ENCODE measurements around the gene FOXP1.

The FOXP1 gene

DNA sequence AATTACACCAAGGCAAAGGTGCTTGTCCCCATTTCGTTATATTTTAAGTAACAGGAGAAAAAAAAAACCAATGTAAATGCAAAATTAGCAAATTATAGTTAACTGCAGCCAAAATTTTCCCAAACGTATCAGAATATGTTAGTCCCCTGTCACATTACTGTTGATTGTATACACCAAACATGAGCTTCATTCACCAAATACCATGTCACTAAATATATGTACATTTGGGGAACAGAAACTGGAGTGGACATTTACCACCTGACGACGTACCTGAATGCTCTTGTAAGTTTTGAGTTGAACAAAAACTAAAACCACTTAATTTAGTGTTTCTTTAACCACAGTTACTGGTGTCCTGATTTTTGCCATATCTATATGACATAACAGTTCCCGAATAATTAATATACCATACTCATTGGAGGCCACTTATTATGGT lies 3.3 kb upstream of the FOXP1 start:
- DNase-seq (ENCODE audit: low read depth in 2 of 2): no peak

DNA sequence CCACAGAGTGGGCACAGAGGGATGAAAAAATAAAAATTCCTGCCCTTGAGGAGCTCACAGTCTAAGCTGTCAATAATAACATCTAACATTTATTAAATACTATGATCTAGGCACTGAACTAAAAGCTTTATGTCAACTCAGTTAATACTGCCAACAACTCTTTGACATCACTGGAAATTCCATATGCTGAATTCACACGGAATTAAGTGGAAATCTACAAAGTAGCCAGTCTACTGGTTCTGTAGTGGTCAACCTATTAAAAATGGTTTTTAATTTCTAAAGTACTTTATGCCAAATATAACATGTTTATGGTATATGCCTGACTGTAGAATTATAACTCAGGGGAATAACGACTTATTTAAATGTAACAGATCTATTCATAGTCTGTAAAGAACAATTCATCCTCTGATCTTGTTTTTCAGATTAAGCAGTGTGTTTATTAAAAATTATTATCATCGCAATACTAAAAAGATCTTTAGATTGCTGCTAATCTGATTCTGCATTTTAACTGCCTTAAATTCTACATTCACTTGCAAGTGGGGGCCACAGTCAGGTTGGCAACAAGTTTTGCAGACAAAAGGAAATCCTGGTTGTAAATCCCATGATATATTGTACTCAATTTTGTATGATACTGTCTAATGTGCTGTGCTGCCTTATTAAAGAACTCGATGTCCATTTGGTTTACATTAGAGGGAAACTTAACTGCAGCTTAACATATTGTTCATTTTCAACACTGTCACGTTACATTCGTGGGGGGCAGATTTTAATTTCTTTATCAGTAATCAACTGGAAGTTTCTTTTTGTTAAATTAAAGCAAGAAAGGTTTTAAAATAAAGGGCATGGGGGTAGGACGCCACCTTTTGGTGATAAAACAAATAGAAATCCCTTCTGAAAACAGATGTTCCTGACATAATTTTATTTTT lies 2.6 kb upstream of the FOXP1 start:
- DNase-seq (ENCODE audit: low read depth in 2 of 2): no peak

DNA sequence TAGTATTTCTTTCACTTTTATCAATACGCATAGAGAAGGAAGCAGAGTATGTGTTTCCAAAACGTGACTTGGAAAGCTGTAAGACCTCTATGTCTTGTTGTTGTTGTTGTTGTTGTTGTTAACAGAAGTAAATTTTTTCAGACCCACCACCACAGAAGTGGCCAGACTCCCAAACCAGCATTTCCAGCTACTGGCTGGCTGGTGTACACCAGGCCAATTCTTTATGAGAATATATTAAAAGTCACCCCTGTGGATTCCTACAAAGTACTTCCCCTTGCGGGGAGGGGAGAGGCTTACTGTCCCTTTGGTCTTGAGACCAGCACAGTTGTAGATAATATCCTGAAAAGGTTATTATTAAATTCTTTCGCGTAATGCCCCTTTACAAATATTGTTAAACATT lies 1.6 kb upstream of the FOXP1 start:
- no peak for DNase-seq (ENCODE audit: low read depth in 2 of 2)

DNA sequence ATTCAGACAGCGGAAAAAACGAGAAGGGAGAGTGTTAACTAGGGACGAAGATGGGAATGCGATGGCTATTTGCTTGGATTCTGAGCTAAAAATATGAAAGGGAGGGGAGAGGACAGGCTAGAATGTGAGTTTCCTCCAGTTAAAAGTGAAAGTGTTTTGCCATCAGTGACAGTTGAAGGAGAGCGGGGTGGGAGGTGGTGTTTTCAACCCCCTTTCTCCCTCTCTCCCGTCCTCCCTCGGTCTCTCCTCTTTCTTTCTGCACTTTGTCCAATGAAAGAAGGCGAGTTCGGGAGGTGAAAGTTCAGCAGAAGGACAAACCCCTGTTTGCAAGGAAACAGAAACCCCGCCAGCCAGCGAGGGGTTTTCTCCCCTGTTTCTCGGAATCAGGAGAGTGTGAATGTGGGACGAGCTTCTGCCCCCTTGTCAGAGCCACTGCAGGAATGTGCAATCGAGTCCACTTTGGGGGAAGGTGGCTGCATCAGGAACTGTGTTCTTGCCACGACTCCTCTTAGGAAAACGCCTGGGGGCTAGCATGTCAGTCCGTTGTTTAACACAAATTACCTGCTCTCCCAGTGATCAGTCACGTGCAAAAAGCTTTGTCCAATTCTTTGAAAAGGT lies 975 bp upstream of the FOXP1 start:
- peak; percentile 45 to 51 for DNase-seq (ENCODE audit: low read depth in 2 of 2)

DNA sequence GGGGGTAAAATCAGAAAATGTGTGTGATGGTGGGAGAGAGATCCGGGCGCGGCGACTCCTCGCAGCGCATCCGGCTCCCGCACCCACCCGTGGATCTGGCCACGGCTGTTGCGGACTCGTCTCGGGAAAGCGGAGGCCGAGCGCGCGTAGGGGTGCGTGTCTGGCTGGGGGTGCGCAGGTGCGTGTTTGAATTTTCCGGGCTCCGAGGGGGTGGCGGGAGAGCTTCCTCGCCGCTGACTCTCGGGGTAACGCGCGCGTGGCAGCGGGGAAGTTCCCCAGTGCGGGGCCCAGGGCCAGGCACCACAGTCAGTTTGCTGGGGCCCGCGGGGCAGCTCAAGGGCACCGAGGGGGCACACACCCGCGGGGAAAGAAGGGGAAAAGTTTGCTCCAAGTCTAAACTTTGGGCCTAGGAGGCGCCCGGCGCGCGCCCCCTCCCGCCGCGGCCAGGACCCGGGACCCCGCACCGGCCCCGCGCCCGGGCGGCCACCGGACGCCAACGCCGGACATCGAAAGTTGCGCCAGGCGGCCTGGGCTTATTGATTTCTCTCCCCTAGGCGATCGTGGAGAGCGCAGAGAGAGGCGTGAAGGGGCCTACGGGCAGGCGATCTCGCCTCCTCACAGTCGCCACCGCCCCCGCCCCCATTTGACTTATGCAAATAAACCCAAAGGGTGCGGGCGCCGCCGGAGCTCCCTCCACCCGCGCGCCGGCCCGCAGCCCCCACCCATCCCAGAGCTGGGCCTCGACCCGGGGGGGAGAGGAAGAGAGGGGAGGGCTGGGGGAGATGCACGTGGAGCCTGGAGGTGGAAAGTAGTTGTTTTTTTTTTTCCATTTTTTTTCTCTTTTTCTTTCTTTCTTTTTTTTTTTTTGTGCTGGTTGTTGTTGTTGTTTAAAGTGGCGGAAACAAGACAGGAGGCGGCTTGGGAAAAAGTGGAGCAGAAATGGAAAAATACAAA lies 639 bp downstream of the FOXP1 start:
- DNase-seq (ENCODE audit: low read depth in 2 of 2): peak; percentile 54 to 71

DNA sequence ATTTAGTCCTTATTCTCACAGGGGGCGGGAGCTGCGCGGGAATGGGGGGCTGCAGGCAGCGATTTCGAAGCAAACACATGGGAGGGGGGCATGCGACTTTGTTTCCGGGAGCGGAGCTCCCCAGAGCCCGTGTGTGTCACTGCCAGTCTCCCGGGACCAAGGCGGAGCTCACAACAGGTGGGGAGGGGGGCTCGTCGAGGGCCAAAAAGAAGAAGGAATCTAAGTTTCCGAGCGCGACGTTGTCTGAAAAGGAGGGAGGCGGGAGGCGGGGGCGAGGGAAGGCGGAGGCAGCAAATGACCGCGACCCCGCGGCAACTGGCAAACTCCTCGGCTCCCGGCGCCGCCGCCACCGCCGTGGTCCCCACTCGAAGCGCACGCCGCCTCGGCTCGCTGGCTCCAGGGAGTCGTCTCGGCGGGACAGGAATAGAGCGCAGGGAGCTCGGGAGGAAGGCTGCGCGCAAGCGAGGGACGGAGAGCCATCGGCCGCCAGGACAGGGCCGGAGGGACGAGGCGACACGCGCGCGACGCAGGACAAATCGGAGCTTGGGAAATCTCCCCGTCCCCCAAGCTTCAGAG lies 1.4 kb downstream of the FOXP1 start:
- DNase-seq (ENCODE audit: low read depth in 2 of 2): peak; percentile 13 to 37

DNA sequence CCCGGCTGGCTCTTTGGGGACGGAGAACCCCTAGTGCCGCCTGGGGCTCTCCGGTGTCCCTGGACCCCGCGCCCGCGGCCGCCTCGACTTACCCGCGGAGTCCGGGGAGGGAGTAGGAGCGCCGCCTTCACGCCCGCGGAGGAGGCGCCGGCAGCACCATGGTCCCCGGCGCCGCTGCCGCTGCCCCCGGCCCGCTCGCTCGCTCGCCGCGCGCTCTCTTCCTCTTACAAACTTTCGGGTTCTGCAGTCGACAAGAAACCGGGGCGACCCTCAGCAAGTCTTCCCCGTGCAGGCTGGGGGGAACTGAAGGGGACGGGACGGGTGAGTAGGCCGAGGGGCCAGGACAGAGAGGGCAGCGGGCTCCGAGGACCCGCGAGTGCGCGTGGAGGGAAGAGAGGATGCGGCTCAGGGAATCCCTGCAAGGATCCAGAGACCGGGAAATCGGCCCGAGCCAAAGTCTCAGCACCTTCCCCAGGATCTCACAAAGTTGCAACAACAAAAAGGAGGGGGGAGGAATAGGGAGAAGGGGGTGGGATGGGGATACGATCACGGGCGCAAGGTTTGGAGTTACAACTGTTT lies 2.0 kb downstream of the FOXP1 start:
- peak in 1 of 2 donors; percentile 24 for DNase-seq (ENCODE audit: low read depth in 2 of 2)

DNA sequence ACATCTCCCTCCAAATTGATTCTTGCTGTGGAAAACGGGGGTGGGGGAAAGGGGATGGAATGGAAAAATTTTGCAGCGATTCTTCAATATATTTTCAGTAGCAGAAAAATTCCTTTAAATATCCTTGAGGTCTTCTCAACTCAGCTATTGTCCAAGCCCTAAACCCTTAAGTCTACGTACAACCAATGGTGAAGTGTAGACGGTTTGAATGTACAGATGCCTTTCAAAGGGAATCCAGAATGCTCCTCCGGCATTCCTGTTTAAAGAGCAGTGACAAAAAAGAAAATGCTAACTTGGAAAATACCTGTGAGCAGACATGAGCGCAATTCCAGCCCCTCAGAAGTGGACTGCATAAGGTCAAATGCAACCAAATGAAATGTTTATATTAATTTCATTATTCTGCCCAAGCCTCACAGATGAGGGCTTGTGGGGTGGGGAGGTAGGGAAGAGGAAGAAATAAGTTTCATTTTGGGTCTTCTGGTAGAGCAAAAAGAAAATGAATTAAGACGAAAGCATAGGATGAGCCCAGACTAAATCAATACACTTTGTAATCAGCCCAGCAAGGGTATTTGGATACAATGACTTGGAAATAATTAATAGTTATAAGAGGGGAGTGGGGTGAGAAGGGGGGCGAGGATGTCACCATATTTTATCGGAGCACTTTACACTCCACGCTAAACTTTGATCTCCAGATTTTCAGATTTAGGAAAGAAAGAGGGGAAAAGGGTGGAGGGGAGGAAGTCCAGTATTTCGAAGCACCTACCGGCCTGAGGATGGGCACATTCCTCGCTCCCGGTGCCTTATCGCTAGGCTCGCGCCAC lies 2.7 kb downstream of the FOXP1 start:
- no peak for DNase-seq (ENCODE audit: low read depth in 2 of 2)

DNA sequence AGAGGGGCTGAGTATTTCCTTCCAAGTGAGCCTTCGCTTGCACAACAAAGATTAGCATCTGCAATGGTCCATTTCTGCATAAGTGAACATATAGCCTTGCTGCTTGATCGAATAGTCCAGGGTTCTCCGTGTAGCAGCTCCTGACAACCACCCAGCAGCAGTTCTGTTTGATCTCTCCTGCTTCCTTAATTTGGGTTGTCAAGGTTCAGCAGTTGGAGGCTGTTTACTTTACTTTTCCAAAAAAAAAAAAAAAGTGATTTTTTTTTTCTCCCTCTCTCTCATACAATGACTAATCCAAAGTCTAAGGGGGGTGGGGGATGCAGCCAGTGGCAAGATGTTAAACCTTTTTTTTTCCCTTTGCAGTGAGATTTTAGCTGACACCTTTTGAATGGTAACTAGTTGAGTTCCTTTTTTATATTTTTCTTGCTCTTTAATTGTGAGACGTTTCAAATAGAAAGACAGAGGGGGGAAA lies 3.6 kb downstream of the FOXP1 start:
- DNase-seq (ENCODE audit: low read depth in 2 of 2): no peak

DNA sequence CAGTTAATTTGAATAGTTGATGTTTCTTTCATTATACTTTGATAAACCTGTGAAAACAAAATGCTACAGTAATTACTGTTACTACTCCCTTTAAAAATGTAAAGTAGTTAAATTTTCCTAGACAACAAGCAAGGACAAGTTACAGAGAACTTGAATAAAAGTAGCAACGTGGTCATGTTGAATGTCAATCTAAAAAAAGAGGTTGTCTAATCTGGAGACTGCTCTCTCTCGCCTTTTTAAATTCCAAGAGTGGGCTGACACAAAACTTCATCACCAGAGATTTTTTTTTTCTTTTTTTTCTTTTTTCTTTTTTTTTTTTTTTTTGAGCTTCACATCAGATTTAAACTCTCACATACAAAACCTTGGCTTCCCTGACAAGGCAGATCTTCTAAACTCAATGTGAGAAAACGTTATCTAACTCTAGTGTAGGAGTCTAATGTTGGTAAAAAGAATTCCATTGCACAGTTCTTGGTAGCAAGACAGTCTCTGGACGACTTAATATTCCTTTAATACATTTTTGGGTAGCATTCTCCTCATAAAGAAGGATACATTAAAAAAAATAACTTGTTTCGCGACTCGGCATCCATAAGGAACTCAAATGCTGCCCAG lies 4.1 kb downstream of the FOXP1 start:
- no peak for DNase-seq (ENCODE audit: low read depth in 2 of 2)

DNA sequence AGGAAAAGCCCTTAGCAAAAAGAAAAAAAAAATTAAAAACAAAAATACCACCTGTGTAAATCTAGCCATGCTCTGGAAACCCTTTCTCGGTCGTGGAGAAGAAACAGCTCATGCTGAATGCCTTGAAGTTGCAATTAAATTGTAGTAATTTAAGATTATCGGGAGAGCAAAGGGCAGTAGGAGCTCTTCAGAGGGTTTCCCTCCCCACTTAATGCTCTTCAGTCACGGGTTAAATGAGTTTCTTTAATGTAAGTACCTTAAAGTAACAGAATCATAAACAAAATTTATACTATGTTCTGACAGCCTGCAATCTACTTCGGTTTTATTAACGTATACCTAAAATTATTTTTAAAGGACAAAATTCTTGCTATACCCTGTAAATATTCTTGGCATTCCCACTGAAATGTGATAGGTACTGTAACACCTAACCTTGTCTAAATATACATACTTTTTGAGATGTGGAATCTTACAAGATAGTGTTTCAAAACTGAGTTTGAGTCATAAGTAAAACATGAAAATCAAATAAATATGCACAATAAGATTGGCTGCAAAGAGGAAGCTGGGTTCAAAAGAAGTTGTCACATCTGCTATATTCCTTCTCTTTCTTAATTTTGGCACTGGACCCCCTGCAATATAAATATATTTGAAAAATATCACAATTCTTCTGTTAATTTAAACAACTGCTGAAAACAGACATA lies 5.3 kb downstream of the FOXP1 start:
- no peak for DNase-seq (ENCODE audit: low read depth in 2 of 2)

DNA sequence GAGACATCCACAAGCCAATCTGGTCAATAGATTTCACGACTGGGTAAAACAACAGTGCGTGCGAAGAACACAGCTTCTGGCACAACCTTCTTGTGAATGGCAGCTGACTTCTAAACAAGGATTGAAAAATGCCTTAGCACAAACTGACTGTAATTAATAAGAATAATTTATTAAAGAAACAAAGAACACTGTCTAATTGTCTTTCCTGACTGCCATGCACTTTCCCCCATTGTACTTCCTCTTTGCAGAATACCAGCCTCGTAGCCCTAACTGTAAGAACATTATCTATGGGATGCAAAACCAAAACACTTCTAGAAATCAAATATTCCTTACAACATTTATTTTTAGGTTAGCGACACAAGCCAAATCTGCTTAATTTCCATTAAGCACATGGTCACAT lies 6.5 kb downstream of the FOXP1 start:
- no peak for DNase-seq (ENCODE audit: low read depth in 2 of 2)

DNA sequence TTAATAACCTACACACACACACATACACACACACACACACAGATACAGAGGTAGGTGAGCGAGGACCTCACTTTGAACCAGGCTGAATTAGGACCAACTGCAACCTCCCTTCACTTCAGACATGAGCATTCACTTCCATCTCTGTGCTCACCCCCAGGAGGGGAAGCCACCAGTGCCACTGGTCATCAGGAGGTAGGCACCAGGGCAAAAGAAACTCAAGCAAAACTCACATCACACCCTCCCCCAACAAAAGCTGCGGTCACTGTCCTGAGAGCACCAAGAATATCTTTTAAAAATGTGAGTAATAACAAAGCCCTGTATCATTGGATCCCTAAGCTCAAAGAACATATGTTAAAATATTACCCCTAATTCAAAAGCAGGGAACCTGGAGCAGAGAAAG lies 8.1 kb downstream of the FOXP1 start:
- no peak for DNase-seq (ENCODE audit: low read depth in 2 of 2)

DNA sequence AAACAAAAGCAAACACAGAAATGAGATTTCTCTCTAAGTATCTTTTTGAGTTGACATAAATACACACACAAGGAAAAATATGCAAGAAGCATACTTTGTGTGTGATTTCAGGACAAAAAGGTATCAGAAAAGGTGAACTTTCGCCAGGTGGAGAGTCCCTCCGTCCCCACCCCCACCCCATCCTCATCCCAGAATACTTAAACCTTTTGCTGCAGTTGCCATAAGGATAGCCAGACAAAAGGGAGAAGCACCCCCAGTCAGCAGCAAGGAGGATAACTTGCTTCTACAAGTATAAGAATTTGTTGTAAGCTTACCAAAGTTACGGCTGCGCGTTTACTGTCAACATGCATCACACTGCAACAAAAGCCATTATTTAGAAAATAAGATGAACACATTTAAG lies 10.3 kb downstream of the FOXP1 start:
- no peak for DNase-seq (ENCODE audit: low read depth in 2 of 2)

DNA sequence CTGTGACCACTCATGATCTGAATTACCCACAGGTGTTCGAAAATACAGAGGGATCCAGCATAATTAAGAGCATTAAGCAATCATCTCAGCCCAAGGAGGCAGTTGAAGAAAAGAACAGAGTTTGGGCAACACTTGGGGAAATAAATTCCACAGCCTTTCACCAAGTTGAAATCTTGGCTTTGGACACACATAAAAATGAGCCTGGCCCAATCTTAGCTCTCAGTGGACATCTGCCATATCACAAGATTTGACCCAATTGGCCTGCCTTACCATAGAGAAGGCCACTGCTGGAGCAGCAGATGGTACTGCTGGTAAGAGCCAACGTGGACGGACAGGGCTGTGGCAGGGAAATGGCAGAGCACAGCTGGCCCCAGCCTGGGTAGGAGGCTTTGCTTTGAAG lies 13.0 kb downstream of the FOXP1 start:
- no peak for DNase-seq (ENCODE audit: low read depth in 2 of 2)

DNA sequence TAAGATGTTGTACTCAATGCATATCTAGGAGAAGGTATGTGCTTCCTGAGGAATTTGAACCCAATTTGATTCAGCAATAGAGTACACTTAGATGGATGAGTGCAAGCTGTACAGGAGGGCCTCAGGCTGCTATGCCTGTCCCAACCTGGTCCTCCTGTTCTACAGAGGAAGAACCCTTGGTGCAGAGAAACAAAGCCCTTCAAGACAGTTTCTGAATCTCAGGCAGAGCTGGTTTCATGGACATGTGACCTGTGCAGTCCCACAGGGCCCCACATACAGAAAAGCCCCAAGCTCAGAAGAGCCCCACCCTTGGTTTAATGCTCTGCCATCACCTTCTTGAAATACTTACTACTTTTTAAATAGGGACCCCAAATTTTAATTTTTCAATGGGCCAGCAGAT lies 15.3 kb downstream of the FOXP1 start:
- DNase-seq (ENCODE audit: low read depth in 2 of 2): no peak

DNA sequence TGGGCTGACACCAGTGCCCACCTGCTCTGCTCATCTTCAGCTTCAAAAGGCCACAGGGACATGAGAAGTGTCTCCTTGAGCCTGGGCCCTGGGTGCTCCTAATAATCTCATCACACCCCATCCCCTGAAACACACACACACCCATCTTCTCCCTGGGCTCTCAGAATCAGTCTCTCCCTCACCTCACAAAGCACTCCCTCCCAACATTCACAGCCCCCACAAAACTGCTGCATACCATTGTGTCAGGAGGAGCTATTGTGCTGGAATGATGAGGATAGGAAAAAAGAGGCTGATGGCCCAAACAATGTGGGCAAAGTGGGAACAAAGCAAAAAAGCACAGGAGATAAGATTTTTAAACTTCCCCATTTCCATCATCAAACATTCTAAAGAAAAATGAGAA lies 16.8 kb downstream of the FOXP1 start:
- no peak for DNase-seq (ENCODE audit: low read depth in 2 of 2)

DNA sequence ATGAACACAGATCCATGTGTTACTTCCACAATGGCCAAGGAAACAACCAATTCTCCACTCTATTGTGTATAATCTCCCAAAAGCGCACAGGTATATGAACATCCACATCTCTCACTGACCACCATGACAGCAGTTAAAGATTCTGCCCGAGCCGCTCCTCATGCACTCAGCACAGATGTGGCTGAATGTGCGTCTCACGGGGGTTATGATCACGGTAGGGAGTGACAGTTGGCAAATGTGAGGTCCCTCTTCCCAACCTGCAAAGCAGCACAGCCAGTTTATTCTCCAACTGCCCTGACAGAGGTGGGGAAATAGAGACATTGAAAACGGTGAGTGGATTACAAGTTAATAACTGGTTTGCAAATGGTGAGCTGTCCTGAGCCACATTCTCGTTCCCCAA lies 17.6 kb downstream of the FOXP1 start:
- no peak for DNase-seq (ENCODE audit: low read depth in 2 of 2)

DNA sequence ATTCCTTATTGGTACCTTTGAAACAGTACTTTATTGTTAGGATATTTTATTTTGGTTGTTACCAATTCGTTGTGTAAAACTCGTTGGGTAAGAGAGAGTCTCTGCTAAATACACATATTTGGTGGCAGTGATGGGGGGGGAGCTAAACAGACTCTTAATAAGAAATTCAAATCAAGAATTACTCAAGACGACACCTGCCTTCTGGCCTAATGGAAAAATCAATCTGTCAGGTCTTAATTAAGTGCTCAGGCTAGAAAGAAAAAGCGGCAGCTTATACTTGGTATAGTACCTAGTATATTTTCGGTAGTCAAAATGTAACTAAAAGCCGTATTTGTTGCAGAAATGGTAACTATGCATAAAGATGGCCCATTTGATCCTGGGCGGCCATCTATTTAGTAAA lies 18.2 kb downstream of the FOXP1 start:
- no peak for DNase-seq (ENCODE audit: low read depth in 2 of 2)

Measured in stimulated activated CD8-positive, alpha-beta memory T cell treated with anti-CD3 and anti-CD28 coated beads, Interleukin-7, amount 100 ng/mL, for 4 hours (primary cell).